Measurements from ENCODE around the gene MMP10. TPM values are rescaled to one million over a fixed set of nuclear protein-coding genes. Genes with fewer than 3 reads are reported as not detected.
"Not testable (repeated sequence)": the region's sequence is repeated elsewhere in the genome, so short reads cannot be mapped to it uniquely, and the experiment has no call there.

Gene MMP10
- total and polyA plus RNA-seq, 2 donors (not counting 3 experiments of a cell fraction or from before 2014, with no cell fraction given), result 4.3 to 15.0 TPM

DNA sequence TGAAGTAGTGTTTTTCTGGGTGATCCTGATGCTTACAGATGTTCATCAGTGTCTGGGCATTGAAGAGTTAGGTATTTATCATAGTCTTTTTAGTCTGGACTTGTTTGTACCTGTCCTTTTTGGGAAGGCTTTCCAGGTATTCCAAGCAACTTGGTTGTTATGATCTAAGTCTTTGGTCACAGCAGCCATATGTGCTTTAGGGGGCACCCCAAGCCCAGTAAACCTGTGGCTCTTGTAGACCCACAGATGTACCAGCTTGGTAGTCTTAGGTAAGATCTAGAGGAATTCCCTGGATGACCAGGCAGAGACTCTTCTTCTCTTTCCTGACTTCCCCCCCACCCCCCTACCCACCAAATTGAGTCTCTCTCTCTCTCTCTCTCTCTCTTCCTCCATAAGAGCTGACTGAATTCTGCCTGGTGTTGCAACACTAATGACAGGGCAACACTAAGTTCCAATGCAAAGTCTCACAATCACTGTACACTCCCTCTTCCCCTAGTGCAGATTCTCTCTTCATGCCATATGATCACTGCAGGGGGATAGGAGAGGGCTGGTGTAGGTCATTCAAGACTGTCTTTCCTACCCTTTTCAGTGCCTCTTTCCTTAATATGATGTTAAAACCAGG is 31.2 kb downstream of the MMP10 start:
- no peaks in the 10 kb centered on the region for H3K4me1 ChIP-seq (ENCODE audit: control insufficient read depth, extremely low read depth, insufficient read depth, low read length)
- dilution Hi-C loops (cut with MboI; ENCODE audit: extremely low pct_ligation_motif_present, low sequenced_read_pairs), result no loop called here
- H4K20me1 ChIP-seq (replicated peaks; ENCODE audit: control insufficient read depth, extremely low read depth, insufficient read depth, low read length), result no peaks in the 10 kb centered on the region
- no peaks in the 10 kb centered on the region for H3K36me3 ChIP-seq (ENCODE audit: control insufficient read depth in 2 of 2, extremely low read depth in 1 of 2, insufficient read depth in 2 of 2, low read length in 2 of 2)
- ChIA-PET POLR2A (no interaction called here), CTCF (interaction anchor here (1.0 to 1.7 kb wide), 3 partner anchors 13 to 192 kb away, joined by 3 to 4 read pairs (median 3); no protein-coding TSS in a partner anchor)
- no peak overlapping the region for H3K4me3 ChIP-seq (replicated peaks in 1 of 3; ENCODE audit: insufficient read depth in 1 of 3, low read depth in 1 of 3, low read length in 3 of 3)
- TF ChIP-seq GATA2 (IDR thresholded peaks at IDR 0.05; ENCODE audit: insufficient read depth, insufficient read length, low read depth, low read length), result no peak
- H2AFZ ChIP-seq (ENCODE audit: low read depth, low read length), result no peak overlapping the region
- no peak overlapping the region for H3K4me2 ChIP-seq (ENCODE audit: insufficient read depth, low read length)
- H3K9me1 ChIP-seq (replicated peaks; ENCODE audit: control insufficient read depth, extremely low read depth, insufficient read depth, low read length), result no peaks in the 10 kb centered on the region
- no peak overlapping the region for H3K27ac ChIP-seq (ENCODE audit: insufficient read depth, low read depth, low read length)
- H3K9me3 ChIP-seq (replicated peaks; ENCODE audit: control insufficient read depth, insufficient read depth, low read length), result no peaks in the 10 kb centered on the region
- no TSS peak for BruUV-seq (replicated peaks)
- peaks cover 19 to 25% of the 10 kb centered on the region in 2 experiments for H3K27me3 ChIP-seq (ENCODE audit: control insufficient read depth in 2 of 2, insufficient read depth in 2 of 2, low read length in 2 of 2)
- no peak overlapping the region for H3K9ac ChIP-seq (replicated peaks; ENCODE audit: extremely low read depth, insufficient read depth, low read length)
- intact Hi-C loops (cut with micrococcal nuclease), result no loop called here
- DNase-seq (ENCODE audit: low read depth, low spot score) (no peak), FAIRE-seq (no peak)
- no peaks in the 10 kb centered on the region for H3K79me2 ChIP-seq (ENCODE audit: control insufficient read depth, insufficient read depth, low read length)

DNA sequence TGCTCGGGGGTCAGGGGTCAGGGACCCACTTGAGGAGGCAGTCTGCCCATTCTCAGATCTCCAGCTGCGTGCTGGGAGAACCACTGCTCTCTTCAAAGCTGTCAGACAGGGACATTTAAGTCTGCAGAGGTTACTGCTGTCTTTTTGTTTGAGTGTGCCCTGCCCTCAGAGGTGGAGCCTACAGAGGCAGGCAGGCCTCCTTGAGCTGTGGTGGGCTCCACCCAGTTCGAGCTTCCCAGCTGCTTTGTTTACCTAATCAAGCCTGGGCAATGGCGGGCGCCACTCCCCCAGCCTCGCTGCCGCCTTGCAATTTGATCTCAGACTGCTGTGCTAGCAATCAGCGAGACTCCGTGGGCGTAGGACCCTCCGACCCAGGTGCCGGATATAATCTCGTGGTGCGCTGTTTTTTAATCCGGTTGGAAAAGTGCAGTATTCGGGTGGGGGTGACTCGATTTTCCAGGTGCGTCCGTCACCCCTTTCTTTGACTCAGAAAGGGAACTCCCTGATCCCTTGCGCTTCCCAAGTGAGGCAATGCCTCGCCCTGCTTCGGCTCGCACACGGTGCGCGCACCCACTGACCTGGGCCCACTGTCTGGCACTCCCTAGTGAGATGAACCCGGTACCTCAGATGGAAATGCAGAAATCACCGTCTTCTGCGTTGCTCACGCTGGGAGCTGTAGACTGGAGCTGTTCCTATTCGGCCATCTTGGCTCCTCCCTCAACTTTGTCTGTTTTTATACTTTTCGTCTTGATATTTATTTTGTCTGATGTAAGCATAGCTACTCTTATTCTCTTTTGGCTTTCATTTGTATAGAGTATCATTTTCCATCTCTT is 33.5 kb downstream of the MMP10 start:
- H3K9me1 ChIP-seq (replicated peaks; ENCODE audit: control insufficient read depth, extremely low read depth, insufficient read depth, low read length); H4K20me1 ChIP-seq (replicated peaks; ENCODE audit: control insufficient read depth, extremely low read depth, insufficient read depth, low read length); BruUV-seq (replicated peaks); H3K9me3 ChIP-seq (replicated peaks; ENCODE audit: control insufficient read depth, insufficient read depth, low read length); intact Hi-C loops (cut with micrococcal nuclease); H2AFZ ChIP-seq (ENCODE audit: low read depth, low read length); H3K79me2 ChIP-seq (ENCODE audit: control insufficient read depth, insufficient read depth, low read length); POLR2A ChIA-PET; H3K36me3 ChIP-seq (ENCODE audit: control insufficient read depth in 2 of 2, extremely low read depth in 1 of 2, insufficient read depth in 2 of 2, low read length in 2 of 2); H3K4me2 ChIP-seq (ENCODE audit: insufficient read depth, low read length); H3K4me1 ChIP-seq (ENCODE audit: control insufficient read depth, extremely low read depth, insufficient read depth, low read length); DNase-seq (ENCODE audit: low read depth, low spot score); H3K27ac ChIP-seq (ENCODE audit: insufficient read depth, low read depth, low read length); H3K4me3 ChIP-seq (replicated peaks in 1 of 3; ENCODE audit: insufficient read depth in 1 of 3, low read depth in 1 of 3, low read length in 3 of 3); FAIRE-seq; dilution Hi-C loops (cut with MboI; ENCODE audit: extremely low pct_ligation_motif_present, low sequenced_read_pairs); H3K9ac ChIP-seq (replicated peaks; ENCODE audit: extremely low read depth, insufficient read depth, low read length): not testable (repeated sequence)
- CTCF ChIA-PET, result interaction anchor here (1.7 kb wide), 1 partner anchor 10 kb away, joined by 3 read pairs; no protein-coding TSS in a partner anchor
- H3K27me3 ChIP-seq (ENCODE audit: control insufficient read depth in 2 of 2, insufficient read depth in 2 of 2, low read length in 2 of 2), result peaks cover 11 to 17% of the 10 kb centered on the region in 2 experiments

Measured in endothelial cell of umbilical vein (primary cell).